HCT116 (cell line): ENCODE results near the gene DACT3. TPM values are rescaled to one million over a fixed set of nuclear protein-coding genes. Genes with fewer than 3 reads are reported as not detected.

ENCODE experiments used
- ATAC-seq: fragments of 200-7000 bp; cut with Tn5 transposase; 2 replicates; pipeline ENCODE4 v1.9.1; 2020; ENCODE audit warnings: mild to moderate bottlenecking, moderate library complexity
- BruUV-seq: library from RNA; stranded (reverse); fragments of 400-500 nt; replicated peaks from 2 replicates; lab custom pipeline; 2021; lab: Mats Ljungman, UMichigan
- CTCF ChIA-PET: fragments of 300-600 bp; sonication (Branson Sonifier 250); formaldehyde crosslinking; loops from one replicate; lab custom pipeline; 2021; ENCODE audit warnings: antibody characterized with exemption; lab: Charles Lee
- POLR2A ChIA-PET: fragments of 300-600, 350-600 bp; sonication (Branson Sonifier 250); formaldehyde crosslinking; loops from one replicate; lab custom pipeline; 2021; ENCODE audit warnings: antibody characterized with exemption; lab: Charles Lee
- RAD21 ChIA-PET, 2 experiments: fragments of 300-600 bp; sonication (Branson Sonifier 250); formaldehyde crosslinking; loops; one replicate each; lab custom pipeline; 2023; ENCODE audit warnings: low total read pairs in 2 of 2; ENCODE audit not compliant: uncharacterized antibody in 2 of 2, unreplicated experiment in 2 of 2, low non-redundant PET in 1 of 2; lab: Charles Lee
- DNase-seq: peaks from one replicate; pipeline ENCODE4 v3.0.0-alpha.2; 2010; ENCODE audit warnings: low read depth, low spot score
- H2AFZ ChIP-seq: fragments of 200-600 bp; shearing (Covaris generic), sonication (generic); 2 replicates; pipeline ENCODE4 v1.6.1; 2017; ENCODE audit warnings: low read depth, mixed run types, mixed read lengths, antibody characterized with exemption, low read length; ENCODE audit not compliant: poor library complexity, severe bottlenecking
- H3K27ac ChIP-seq: 2 replicates; pipeline ENCODE4 v1.5.1; 2012; ENCODE audit warnings: low read depth, low read length
- H3K27me3 ChIP-seq: fragments of 200-600 bp; sonication (generic); 2 replicates; pipeline ENCODE4 v1.6.1; 2016; ENCODE audit warnings: mixed run types, low read length, mixed read lengths; ENCODE audit not compliant: insufficient read depth
- H3K36me3 ChIP-seq, 2 experiments: fragments of 200-500 bp in 1 of 2; fragments of 200-600 bp in 1 of 2; sonication (Bioruptor generic) in 1 of 2; sonication (generic) in 1 of 2; 2 replicates each; pipeline versions ENCODE4 v1.5.1 to v1.6.1; 2014 to 2016; ENCODE audit warnings: low read length in 2 of 2, inconsistent platforms in 1 of 2, mixed read lengths in 1 of 2, mixed run types in 1 of 2; ENCODE audit not compliant: insufficient read depth in 2 of 2, control insufficient read depth in 1 of 2
- H3K4me1 ChIP-seq, 2 experiments: fragments of 200-600 bp in 1 of 2; sonication (generic) in 1 of 2; 2 replicates each; pipeline versions ENCODE4 v1.5.1 to v1.6.1; 2012 to 2017; ENCODE audit warnings: low read length in 2 of 2, inconsistent platforms in 1 of 2, mild to moderate bottlenecking in 1 of 2, mixed read lengths in 1 of 2, mixed run types in 1 of 2, moderate library complexity in 1 of 2; ENCODE audit not compliant: insufficient read depth in 2 of 2, control insufficient read depth in 1 of 2
- H3K4me2 ChIP-seq: fragments of 200-600 bp; sonication (generic); 2 replicates; pipeline ENCODE4 v1.6.1; 2017; ENCODE audit warnings: mixed run types, low read length, mixed read lengths
- H3K4me3 ChIP-seq, 2 experiments: fragments of 200-600 bp in 1 of 2; sonication (generic) in 1 of 2; replicated peaks in 1 of 2; 2 replicates each; pipeline ENCODE4 v1.5.1; 2011 to 2016; ENCODE audit warnings: low read length in 2 of 2, control low read depth in 1 of 2, low read depth in 1 of 2, mild to moderate bottlenecking in 1 of 2, mixed read lengths in 1 of 2, mixed run types in 1 of 2
- H3K79me2 ChIP-seq: fragments of 200-600 bp; sonication (generic); 2 replicates; pipeline ENCODE4 v1.6.1; 2017; ENCODE audit warnings: mild to moderate bottlenecking, mixed run types, low read length, moderate library complexity, mixed read lengths; ENCODE audit not compliant: insufficient read depth
- H3K9ac ChIP-seq: fragments of 200-600 bp; sonication (generic); 2 replicates; pipeline ENCODE4 v1.6.1; 2016; ENCODE audit warnings: low read length, mixed read lengths
- H3K9me2 ChIP-seq: fragments of 200-600 bp; sonication (generic), shearing (Covaris generic); 2 replicates; pipeline ENCODE4 v1.6.1; 2017; ENCODE audit warnings: mixed run types, mild to moderate bottlenecking, moderate library complexity; ENCODE audit not compliant: insufficient read depth
- H3K9me3 ChIP-seq, 2 experiments: fragments of 200-500 bp in 1 of 2; fragments of 200-600 bp in 1 of 2; sonication (Bioruptor generic) in 1 of 2; sonication (generic) in 1 of 2; 2 replicates each; pipeline ENCODE4 v1.6.1; 2014 to 2017; ENCODE audit warnings: low read length in 2 of 2, mixed read lengths in 2 of 2, inconsistent platforms in 1 of 2, low read depth in 1 of 2, mild to moderate bottlenecking in 1 of 2, mixed run types in 1 of 2, moderate library complexity in 1 of 2; ENCODE audit not compliant: control insufficient read depth in 1 of 2, insufficient read depth in 1 of 2
- H4K20me1 ChIP-seq: fragments of 200-600 bp; sonication (generic), shearing (Covaris generic); 2 replicates; pipeline ENCODE4 v1.6.1; 2017; ENCODE audit warnings: mixed run types, mild to moderate bottlenecking, moderate library complexity; ENCODE audit not compliant: insufficient read depth
- CEBPB ChIP-seq: IDR thresholded peaks from 2 replicates; pipeline ENCODE4 v1.6.1; 2012; ENCODE audit warnings: low read depth
- EZH2 ChIP-seq: fragments of 200-600 bp; sonication (generic); IDR thresholded peaks from 2 replicates; pipeline ENCODE4 v1.6.1; 2017; ENCODE audit warnings: antibody characterized with exemption, mixed run types
- FOSL1 ChIP-seq: IDR thresholded peaks from 2 replicates; pipeline ENCODE4 v1.6.1; 2012; ENCODE audit warnings: low read depth
- JUND ChIP-seq: IDR thresholded peaks from 2 replicates; pipeline ENCODE4 v1.6.1; 2012
- POLR2A ChIP-seq: IDR thresholded peaks from 2 replicates; pipeline ENCODE4 v1.7.0; 2011; ENCODE audit warnings: borderline replicate concordance; ENCODE audit not compliant: insufficient read depth, insufficient read length; ENCODE audit errors: extremely low read depth
- POLR2AphosphoS5 ChIP-seq: IDR thresholded peaks from 2 replicates; pipeline ENCODE4 v1.6.1; 2011; ENCODE audit warnings: mild to moderate bottlenecking, low read depth, low read length, moderate library complexity
- SIN3A ChIP-seq: IDR thresholded peaks from 2 replicates; pipeline ENCODE4 v1.6.1; 2012; ENCODE audit warnings: low read depth
- YY1 ChIP-seq: IDR thresholded peaks from 2 replicates; pipeline ENCODE4 v1.6.1; 2011; ENCODE audit warnings: low read length, low read depth, moderate library complexity, mild to moderate bottlenecking; ENCODE audit not compliant: insufficient replicate concordance; ENCODE audit errors: extremely low read depth
- ZBTB33 ChIP-seq: IDR thresholded peaks from 2 replicates; pipeline ENCODE4 v1.6.1; 2011; ENCODE audit warnings: mild to moderate bottlenecking, low read length, moderate library complexity; ENCODE audit not compliant: insufficient replicate concordance; ENCODE audit errors: extremely low read depth
- ZFX ChIP-seq: fragments of 450-650 bp; IDR thresholded peaks from 2 replicates; pipeline ENCODE4 v1.6.1; 2017
- ZNF274 ChIP-seq: fragments of 200-500 bp; sonication (Bioruptor generic); IDR thresholded peaks from 2 replicates; pipeline ENCODE4 v1.6.1; 2014; ENCODE audit warnings: mild to moderate bottlenecking, low read depth, low read length, inconsistent platforms
- intact Hi-C: fragments of 100-400 bp; cut with micrococcal nuclease; formaldehyde crosslinking; loops from 2 replicates; pipeline ENCODE4 v1.10.0; 2022
- total RNA-seq: library from RNA; stranded (reverse); gene quantifications from one replicate; pipeline ENCODE4 v1.2.1, GENCODE V29; 2021; ENCODE audit not compliant: unreplicated experiment

Gene DACT3
- total RNA-seq, 1 experiment from 2014 or later, result 2.0 TPM

GRCh38 chr19:46620267-46620666 lies 40.7 kb downstream of the DACT3 start:
- DNase-seq, result no peak
- no peak overlapping the region for H2AFZ ChIP-seq
- TF ChIP-seq ZNF274 (no peak), SIN3A (no peak), FOSL1 (no peak), ZBTB33 (no peak), JUND (no peak), EZH2 (no peak), YY1 (no peak), POLR2AphosphoS5 (no peak), CEBPB (no peak), ZFX (no peak), POLR2A (no peak)
- ChIA-PET CTCF (no interaction called here), POLR2A (no interaction called here), RAD21 (interaction anchor here in 1 of 2 experiments (1.3 kb wide), 1 partner anchor 41 kb away, joined by 3 read pairs; the partner anchor contains the start of gene DACT3)
- H3K4me1 ChIP-seq, result peaks cover 0 to 23% of the 10 kb centered on the region in 2 experiments; a peak in 3 of 4 replicates
- ATAC-seq, result no peak
- no peaks in the 10 kb centered on the region for H3K9me3 ChIP-seq
- no peaks in the 10 kb centered on the region for H3K79me2 ChIP-seq
- H4K20me1 ChIP-seq, result no peaks in the 10 kb centered on the region
- intact Hi-C loops, result no loop called here
- no peaks in the 10 kb centered on the region for H3K36me3 ChIP-seq
- BruUV-seq, result no TSS peak
- H3K9me2 ChIP-seq, result no peaks in the 10 kb centered on the region
- H3K4me3 ChIP-seq, result no peak overlapping the region
- no peak overlapping the region for H3K9ac ChIP-seq
- no peaks in the 10 kb centered on the region for H3K27me3 ChIP-seq
- no peak overlapping the region for H3K27ac ChIP-seq
- H3K4me2 ChIP-seq, result no peak overlapping the region
